Activated CD8-positive, alpha-beta memory T cell treated with anti-CD3 and anti-CD28 coated beads, Interleukin-2, amount 10 ng/mL, durations not matched to agents 7 days and 5 days (primary cell): ENCODE data around the gene PREP. TPM values are rescaled to one million over a fixed set of nuclear protein-coding genes. Genes with fewer than 3 reads are reported as not detected.
"Not testable (repeated sequence)": the region's sequence is repeated elsewhere in the genome, so short reads cannot be mapped to it uniquely, and the experiment has no call there.

ENCODE experiments used
- ATAC-seq: fragments of 150-1000 bp; cut with Tn5 transposase; one replicate; pipeline ENCODE4 v1.10.0; 2021; ENCODE audit warnings: moderate library complexity
- CTCF ChIA-PET: fragments of 350-600 bp; sonication (Branson Sonifier 250); formaldehyde crosslinking; loops from one replicate; lab custom pipeline; 2021; ENCODE audit warnings: antibody characterized with exemption; lab: Charles Lee
- DNase-seq: peaks from one replicate; pipeline ENCODE4 v3.0.0-alpha.2; 2020
- H3K27ac Mint-ChIP-seq: one replicate; pipeline ENCODE4 v1.8.0; 2021; ENCODE audit warnings: mild to moderate bottlenecking, mixed read lengths
- H3K27me3 Mint-ChIP-seq: one replicate; pipeline ENCODE4 v1.8.0; 2021; ENCODE audit warnings: mixed read lengths
- H3K36me3 Mint-ChIP-seq: one replicate; pipeline ENCODE4 v1.8.0; 2021; ENCODE audit warnings: mild to moderate bottlenecking, mixed read lengths
- H3K4me1 Mint-ChIP-seq: one replicate; pipeline ENCODE4 v1.8.0; 2021; ENCODE audit warnings: mixed read lengths
- H3K4me3 Mint-ChIP-seq: one replicate; pipeline ENCODE4 v1.8.0; 2021; ENCODE audit warnings: mild to moderate bottlenecking, moderate library complexity, mixed read lengths
- H3K9me3 Mint-ChIP-seq: one replicate; pipeline ENCODE4 v1.8.0; 2022; ENCODE audit warnings: low read depth, mixed read lengths
- total RNA-seq, 2 experiments: library from RNA; stranded (reverse); gene quantifications; one replicate each; pipeline ENCODE4 v1.2.3, GENCODE V29; 2021

Gene PREP
- total RNA-seq, 2 experiments from 2014 or later, result 44.1 to 52.9 TPM

DNA sequence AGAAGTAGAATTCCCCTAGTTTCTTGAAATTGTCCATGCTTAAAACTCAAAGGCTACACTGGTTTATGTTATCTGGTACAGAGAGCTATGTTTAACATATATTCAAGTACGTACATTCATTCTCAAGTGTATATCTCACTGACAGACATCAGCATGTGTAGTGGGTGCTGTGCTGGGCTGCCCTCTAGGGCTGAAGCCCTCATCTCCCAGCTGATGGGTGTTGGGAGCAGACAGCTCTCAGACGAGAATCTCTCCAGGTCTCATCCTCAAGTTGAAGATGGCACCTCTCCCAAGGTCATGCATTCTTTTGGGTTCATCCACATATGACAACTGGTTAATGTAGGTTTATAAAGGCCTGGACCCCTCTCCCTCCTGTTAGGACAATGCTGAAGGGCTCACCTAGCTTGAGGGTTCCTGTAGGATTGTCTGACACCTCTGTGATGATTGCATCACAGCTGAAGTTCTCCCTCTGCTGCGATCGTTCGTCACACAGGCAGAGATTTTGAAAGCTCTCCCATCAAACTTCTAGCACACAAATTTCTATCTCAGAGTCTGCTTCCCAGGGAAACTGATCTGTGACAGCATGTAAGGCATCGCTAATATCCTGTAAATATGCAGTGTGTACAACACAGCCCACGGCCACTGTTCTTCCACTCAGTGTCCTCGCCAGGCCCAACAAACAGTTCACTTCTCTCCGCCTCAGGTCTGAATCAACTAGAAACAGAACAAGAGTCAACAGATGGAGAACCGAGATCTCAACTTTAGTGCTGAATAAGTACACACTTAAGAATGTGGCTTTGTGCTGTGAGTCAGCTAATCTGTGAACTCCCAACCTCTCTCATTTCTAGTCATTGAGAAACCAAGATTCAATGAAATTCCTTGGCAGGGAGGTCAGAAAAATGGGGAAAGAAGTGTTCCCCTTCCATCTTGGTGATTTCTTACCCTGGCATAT, 43.2 kb downstream of the PREP start:
- no peak overlapping the region for H3K27ac Mint-ChIP-seq
- H3K4me3 Mint-ChIP-seq, result no peak overlapping the region
- H3K27me3 Mint-ChIP-seq, result no peaks in the 10 kb centered on the region
- H3K36me3 Mint-ChIP-seq, result peaks cover 45% of the 10 kb centered on the region
- ATAC-seq, result no peak
- CTCF ChIA-PET, result interaction anchor here (1.0 kb wide), 1 partner anchor 14 kb away, joined by 3 read pairs; no protein-coding TSS in a partner anchor
- H3K9me3 Mint-ChIP-seq, result peaks cover 6% of the 10 kb centered on the region
- peaks cover 16% of the 10 kb centered on the region for H3K4me1 Mint-ChIP-seq
- no peak for DNase-seq

DNA sequence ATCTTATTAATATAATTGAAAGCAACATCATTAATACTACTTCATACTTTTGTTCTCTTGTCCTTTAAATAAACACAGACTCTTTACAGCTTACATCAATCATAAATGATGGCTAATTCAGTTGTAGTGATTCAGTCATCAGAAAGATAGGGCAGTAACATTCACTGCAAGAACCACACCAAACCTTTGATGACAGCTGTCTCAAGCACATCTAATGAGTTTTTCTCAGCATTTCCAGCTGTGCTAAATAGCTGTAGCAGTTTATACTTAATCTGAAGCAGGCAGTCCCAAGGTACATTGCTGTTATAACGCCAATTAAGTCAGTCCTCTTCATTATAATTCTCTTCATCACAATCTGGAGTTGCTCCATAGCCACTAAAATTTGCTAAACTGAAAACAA, 45.7 kb downstream of the PREP start:
- DNase-seq, result no peak
- Mint-ChIP-seq H3K4me1 (peaks cover 7% of the 10 kb centered on the region), H3K27ac (no peak overlapping the region), H3K4me3 (no peak overlapping the region), H3K27me3 (no peaks in the 10 kb centered on the region), H3K36me3 (peaks cover 53% of the 10 kb centered on the region), H3K9me3 (peaks cover 6% of the 10 kb centered on the region)
- ATAC-seq, result no peak
- CTCF ChIA-PET, result no interaction called here

DNA sequence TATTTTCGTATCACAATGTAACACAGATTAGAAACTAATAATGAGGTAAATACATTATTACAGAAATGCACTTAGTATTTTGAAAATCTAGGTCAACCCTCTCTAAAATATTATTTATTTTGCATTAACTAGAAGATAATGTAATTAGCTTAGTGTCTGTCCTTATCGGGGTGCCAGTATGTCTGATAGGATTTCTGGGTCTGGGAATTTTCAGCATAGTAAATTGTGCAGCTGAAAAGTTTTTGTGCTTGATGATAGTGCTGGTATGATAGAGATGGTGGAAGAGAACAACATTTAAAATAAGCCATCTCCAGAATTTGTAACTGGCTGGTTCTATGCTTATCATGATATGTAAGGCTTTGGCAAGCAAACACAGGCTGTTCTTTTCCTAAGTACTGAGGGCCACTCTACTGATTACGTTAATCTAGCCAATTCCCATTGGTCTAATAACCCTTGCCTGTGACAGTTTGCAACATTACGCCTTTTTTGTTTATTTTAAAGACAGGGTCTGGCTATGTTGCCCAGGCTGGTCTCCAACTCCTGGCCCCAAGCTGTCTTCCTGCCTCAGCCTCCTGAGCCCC, 50.8 kb downstream of the PREP start:
- DNase-seq (no peak), ATAC-seq (no peak)
- Mint-ChIP-seq H3K9me3 (peaks cover 6% of the 10 kb centered on the region), H3K27ac (no peak overlapping the region), H3K36me3 (peaks cover 44% of the 10 kb centered on the region), H3K4me3 (no peak overlapping the region), H3K27me3 (no peaks in the 10 kb centered on the region), H3K4me1 (no peaks in the 10 kb centered on the region)
- CTCF ChIA-PET, result no interaction called here

DNA sequence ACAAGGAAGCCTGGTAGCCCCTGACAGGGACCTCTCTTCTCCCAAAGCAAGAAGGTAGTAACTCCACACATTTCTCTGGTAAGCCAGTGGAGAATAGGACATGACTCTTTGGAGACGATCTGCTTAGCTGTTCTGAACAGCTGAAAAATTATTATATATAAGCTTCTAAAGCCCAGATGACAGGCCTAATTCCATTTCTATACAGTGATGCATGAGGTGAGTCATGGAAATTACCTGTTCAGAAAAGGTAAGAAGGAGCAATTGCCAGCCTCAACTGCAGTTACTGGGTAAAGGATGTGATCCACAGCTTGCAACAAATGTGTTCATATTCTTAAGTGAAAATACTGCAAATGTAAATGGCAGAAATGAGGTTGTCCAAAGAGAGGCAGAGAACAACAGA, 54.0 kb downstream of the PREP start:
- DNase-seq (no peak), ATAC-seq (no peak)
- H3K36me3 Mint-ChIP-seq, result peaks cover 28% of the 10 kb centered on the region
- H3K9me3 Mint-ChIP-seq, result no peaks in the 10 kb centered on the region
- CTCF ChIA-PET, result no interaction called here
- no peaks in the 10 kb centered on the region for H3K4me1 Mint-ChIP-seq
- no peak overlapping the region for H3K4me3 Mint-ChIP-seq
- no peaks in the 10 kb centered on the region for H3K27me3 Mint-ChIP-seq
- no peak overlapping the region for H3K27ac Mint-ChIP-seq

DNA sequence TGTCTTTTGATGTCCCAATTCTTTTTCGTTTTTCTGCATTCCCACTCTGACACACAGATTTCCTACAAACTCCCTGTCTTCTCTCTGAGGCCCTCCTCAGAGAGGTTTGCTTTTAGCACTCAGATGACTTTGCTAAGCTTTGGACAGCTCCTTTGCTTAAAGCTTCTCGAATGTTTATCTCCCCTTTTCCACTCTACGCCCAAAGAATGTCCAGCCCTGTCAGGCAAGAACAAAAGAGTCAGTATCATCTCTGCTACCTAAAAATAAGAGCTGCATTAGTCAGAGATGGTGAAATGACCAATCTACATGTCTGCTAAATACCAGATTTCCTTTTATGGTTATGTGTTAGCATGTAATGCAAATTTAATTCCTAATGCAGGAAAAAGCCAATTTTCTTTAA, 56.8 kb downstream of the PREP start:
- CTCF ChIA-PET, result no interaction called here
- ATAC-seq (no peak), DNase-seq (no peak)
- H3K4me1 Mint-ChIP-seq, result no peaks in the 10 kb centered on the region
- no peak overlapping the region for H3K27ac Mint-ChIP-seq
- H3K4me3 Mint-ChIP-seq, result no peak overlapping the region
- peaks cover 24% of the 10 kb centered on the region for H3K36me3 Mint-ChIP-seq
- H3K9me3 Mint-ChIP-seq, result no peaks in the 10 kb centered on the region
- no peaks in the 10 kb centered on the region for H3K27me3 Mint-ChIP-seq

DNA sequence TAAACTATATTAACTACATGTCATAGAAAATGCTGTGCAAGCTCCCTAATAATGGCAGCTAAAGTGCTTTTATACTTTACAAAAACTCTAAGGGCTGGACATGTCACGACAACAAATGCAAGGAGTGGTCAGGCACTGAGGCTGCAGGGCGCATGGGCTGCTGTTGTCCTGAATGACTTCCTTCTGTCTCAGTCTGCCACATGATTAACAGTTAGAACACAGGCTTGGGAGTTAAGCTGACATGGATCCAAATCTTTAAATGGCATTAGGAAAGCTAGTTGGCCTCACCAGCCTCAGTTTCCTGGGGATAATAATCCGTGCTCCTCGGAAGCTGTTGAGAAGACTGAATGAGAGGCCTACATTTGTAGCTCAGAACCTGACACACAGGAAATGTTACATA, 57.4 kb downstream of the PREP start:
- CTCF ChIA-PET, result no interaction called here
- Mint-ChIP-seq H3K4me3 (no peak overlapping the region), H3K9me3 (no peaks in the 10 kb centered on the region), H3K36me3 (peaks cover 24% of the 10 kb centered on the region), H3K27me3 (no peaks in the 10 kb centered on the region), H3K27ac (no peak overlapping the region), H3K4me1 (no peaks in the 10 kb centered on the region)
- DNase-seq (no peak), ATAC-seq (no peak)

DNA sequence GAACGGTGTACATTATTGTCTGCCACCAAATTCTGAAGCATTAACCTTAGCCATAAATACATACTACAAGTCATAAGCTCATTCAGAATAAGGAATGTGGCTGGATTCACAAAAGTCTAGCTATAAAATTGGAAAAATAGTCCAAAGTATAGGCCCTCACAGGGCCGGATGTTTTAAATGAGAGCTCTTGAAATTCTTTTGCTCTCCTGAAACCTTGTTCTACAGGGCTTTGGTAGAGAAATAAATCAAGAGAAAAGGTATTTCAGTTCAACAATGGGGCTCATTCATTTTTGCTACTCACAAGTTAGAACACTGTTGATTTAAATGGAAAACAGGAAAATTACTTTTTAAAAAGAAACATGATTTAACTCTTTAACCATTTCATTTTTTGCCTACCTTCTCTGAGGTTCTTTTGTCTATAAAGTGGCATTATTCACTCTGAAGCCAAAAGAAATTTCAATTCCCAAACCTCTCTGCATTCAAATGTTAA, 58.0 kb downstream of the PREP start:
- no peaks in the 10 kb centered on the region for H3K27me3 Mint-ChIP-seq
- H3K4me3 Mint-ChIP-seq, result no peak overlapping the region
- ATAC-seq (no peak), DNase-seq (no peak)
- no peaks in the 10 kb centered on the region for H3K4me1 Mint-ChIP-seq
- CTCF ChIA-PET, result no interaction called here
- H3K9me3 Mint-ChIP-seq, result no peaks in the 10 kb centered on the region
- no peak overlapping the region for H3K27ac Mint-ChIP-seq
- peaks cover 21% of the 10 kb centered on the region for H3K36me3 Mint-ChIP-seq

DNA sequence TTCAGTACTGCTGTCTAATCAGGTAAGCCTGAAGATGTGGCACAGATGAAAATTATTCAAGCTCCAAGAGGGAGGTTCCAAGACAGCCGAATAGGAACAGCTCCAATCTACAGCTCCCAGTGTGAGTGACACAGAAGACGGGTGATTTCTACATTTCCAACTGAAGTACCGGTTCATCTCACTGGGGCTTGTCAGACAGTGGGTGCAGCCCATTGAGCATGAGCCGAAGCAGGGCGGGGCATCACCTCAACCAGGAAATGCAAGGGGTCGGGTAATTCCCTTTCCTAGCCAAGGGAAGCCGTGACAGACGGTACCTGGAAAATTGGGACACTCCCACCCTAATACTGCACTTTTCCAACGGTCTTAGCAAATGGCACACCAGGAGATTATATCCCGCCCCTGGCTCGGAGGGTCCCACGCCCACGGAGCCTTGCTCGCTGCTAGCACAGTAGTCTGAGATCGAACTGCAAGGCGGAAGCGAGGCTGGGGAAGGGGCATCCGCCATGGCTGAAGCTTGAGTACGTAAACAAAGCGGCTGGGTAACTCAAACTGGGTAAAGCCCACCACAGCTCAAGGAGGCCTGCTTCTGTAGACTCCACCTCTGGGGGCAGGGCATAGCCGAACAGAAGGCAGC, 64.4 kb downstream of the PREP start:
- H3K4me3 Mint-ChIP-seq, DNase-seq, H3K9me3 Mint-ChIP-seq, CTCF ChIA-PET, ATAC-seq, H3K27me3 Mint-ChIP-seq, H3K27ac Mint-ChIP-seq, H3K4me1 Mint-ChIP-seq: not testable (repeated sequence)
- peaks cover 24% of the 10 kb centered on the region for H3K36me3 Mint-ChIP-seq

DNA sequence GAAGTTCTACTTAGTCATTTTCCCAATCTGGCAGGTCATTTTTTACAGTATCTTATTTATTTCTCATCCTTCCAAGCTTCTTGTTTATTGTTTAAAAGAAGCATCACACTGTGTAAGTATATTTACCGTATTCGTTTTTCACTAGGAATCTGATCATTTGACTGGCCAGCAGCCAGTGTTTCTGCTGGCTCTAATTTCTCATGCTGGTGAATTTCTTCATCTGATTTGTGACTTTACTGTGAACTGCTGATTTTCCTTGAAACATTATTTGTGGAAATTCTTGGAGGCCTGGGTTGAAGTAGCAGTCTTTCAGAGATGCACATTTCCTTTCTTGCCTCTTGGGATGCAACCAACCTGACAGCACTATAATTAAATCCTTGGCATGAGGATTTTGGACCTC, 65.9 kb downstream of the PREP start:
- ATAC-seq, result no peak
- no peak overlapping the region for H3K27ac Mint-ChIP-seq
- H3K4me1 Mint-ChIP-seq, result no peaks in the 10 kb centered on the region
- H3K4me3 Mint-ChIP-seq, result no peak overlapping the region
- H3K9me3 Mint-ChIP-seq, result no peaks in the 10 kb centered on the region
- CTCF ChIA-PET, result no interaction called here
- no peaks in the 10 kb centered on the region for H3K27me3 Mint-ChIP-seq
- H3K36me3 Mint-ChIP-seq, result peaks cover 23% of the 10 kb centered on the region
- no peak for DNase-seq

DNA sequence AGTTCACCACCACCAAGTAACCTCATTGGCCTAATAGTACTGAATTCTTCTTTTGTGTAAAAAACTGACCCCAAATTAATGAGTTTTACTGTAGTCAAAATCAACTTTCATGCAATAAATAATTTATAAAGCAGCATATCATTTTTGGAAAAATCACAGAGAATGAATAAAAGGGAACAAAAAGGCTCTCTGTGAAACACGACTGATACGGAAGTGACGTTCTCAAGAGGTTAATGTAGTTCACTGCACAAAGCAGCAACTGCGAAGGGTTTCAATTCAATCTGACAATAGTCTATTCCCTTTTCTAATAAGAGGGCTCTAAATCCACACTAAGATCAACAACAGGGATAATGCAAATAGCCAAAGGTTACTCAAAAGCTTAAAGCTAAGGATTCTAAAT, 70.3 kb downstream of the PREP start:
- H3K4me3 Mint-ChIP-seq, result no peak overlapping the region
- no peaks in the 10 kb centered on the region for H3K9me3 Mint-ChIP-seq
- CTCF ChIA-PET, result no interaction called here

DNA sequence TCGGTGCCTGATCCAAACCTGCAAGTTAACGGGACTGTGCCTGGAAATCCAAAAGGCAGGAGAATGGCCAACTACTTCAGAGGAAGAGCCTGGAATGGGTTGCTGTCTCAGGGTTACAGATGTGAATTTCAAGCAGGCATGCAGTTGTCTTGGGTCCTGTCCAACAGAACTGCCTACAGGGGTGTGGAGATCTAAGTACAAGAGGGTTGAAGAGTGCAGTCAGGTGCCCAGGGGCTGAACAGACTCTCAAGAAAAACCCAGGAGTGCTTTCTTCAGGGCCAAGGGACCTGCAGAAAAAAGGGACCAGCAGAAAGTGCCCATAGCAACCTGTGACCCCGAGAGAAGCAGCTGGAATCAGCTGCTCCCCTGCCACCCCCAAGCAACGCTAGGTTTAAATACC, 71.0 kb downstream of the PREP start:
- no peak overlapping the region for H3K4me3 Mint-ChIP-seq
- no peaks in the 10 kb centered on the region for H3K9me3 Mint-ChIP-seq
- H3K36me3 Mint-ChIP-seq, result peaks cover 30% of the 10 kb centered on the region
- H3K27me3 Mint-ChIP-seq, result no peaks in the 10 kb centered on the region
- H3K4me1 Mint-ChIP-seq, result no peaks in the 10 kb centered on the region
- CTCF ChIA-PET, result no interaction called here
- H3K27ac Mint-ChIP-seq, result no peak overlapping the region
- ATAC-seq, result no peak
- DNase-seq, result no peak

More for the DNA sequence above, 70.3 kb downstream of the PREP start:
- no peaks in the 10 kb centered on the region for H3K27me3 Mint-ChIP-seq
- ATAC-seq, result no peak
- no peaks in the 10 kb centered on the region for H3K4me1 Mint-ChIP-seq
- DNase-seq, result no peak
- H3K36me3 Mint-ChIP-seq, result peaks cover 35% of the 10 kb centered on the region
- H3K27ac Mint-ChIP-seq, result no peak overlapping the region

DNA sequence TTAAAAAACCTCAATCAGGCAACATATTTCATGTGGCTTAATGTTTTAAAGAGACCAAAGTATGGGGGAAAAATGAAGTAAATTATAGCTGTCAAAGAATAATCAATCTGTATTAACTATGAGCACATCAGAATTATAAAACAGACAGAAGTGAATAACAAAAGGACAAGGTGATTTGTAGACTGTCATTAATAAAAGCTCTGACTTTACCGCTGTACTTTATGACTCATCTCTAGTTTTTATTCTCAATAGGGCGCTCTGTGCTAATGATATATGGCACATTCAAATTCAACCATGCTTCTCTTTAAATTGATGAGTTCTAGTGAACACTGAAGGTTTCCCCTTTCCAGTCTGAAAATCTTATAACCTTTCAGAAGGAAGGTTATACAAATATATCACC, 72.0 kb downstream of the PREP start:
- no peak overlapping the region for H3K27ac Mint-ChIP-seq
- no peak overlapping the region for H3K4me3 Mint-ChIP-seq
- H3K36me3 Mint-ChIP-seq, result peaks cover 33% of the 10 kb centered on the region
- CTCF ChIA-PET, result no interaction called here
- no peaks in the 10 kb centered on the region for H3K27me3 Mint-ChIP-seq
- H3K4me1 Mint-ChIP-seq, result peaks cover 2% of the 10 kb centered on the region
- no peak for ATAC-seq
- H3K9me3 Mint-ChIP-seq, result no peaks in the 10 kb centered on the region
- no peak for DNase-seq

DNA sequence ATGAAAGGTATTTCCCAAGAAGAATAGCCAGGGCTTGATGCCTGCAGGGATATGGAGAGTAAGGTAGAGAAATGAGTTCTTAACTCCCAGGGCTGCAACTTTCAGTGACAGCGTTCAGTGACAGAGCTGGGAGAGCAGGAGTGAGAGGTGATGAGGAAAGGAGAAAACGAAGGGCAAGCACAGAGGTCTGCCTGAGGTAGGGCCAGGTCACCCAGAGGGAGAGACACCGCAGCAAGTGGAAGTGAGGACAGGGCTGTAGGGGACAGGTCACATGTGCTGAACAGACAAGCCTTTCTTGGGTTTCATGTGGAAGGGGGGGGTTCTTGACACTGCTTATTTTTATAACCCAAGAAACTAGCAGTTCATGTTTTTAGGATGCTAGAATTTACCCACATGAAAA, 72.5 kb downstream of the PREP start:
- no peak overlapping the region for H3K4me3 Mint-ChIP-seq
- DNase-seq (no peak), ATAC-seq (no peak)
- peaks cover 5% of the 10 kb centered on the region for H3K4me1 Mint-ChIP-seq
- H3K27ac Mint-ChIP-seq, result no peak overlapping the region
- H3K27me3 Mint-ChIP-seq, result no peaks in the 10 kb centered on the region
- H3K36me3 Mint-ChIP-seq, result peaks cover 36% of the 10 kb centered on the region
- H3K9me3 Mint-ChIP-seq, result no peaks in the 10 kb centered on the region
- CTCF ChIA-PET, result no interaction called here
